HG03066 (cell line): ENCODE results near the gene NPIPB12.
"Not testable (repeated sequence)": the region's sequence is repeated elsewhere in the genome, so short reads cannot be mapped to it uniquely, and the experiment has no call there.

Source experiments
- ATAC-seq: cut with Tn5 transposase; IDR thresholded peaks from one replicate; pipeline ENCODE4 v1.9.1; 2021; ENCODE audit warnings: low read depth; ENCODE audit not compliant: unreplicated experiment

NPIPB12 gene

DNA sequence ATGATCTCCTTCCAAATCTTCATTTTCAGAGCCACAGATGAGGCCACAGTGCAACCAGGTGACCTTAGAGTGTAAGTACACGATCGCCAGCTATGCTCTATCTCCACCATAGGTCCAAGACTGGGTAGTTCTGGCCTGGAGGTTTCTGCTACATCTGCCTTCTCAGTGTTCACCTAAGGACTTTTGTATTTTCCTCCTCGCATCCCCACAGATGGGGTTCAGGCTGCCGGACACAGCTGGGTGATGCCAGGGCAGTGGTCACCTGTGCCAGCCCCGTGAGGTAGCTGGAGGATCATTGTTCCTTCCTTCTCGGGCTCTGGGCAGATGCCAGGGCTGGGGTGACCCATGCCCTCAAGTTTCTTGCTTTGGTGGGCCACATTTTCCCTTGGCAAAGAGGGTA lies at the start of gene NPIPB12:
TSS of gene NPIPB12 (minus strand) at position 101 of the 400 bp plus-strand sequence.
- ATAC-seq, result not testable (repeated sequence)

DNA sequence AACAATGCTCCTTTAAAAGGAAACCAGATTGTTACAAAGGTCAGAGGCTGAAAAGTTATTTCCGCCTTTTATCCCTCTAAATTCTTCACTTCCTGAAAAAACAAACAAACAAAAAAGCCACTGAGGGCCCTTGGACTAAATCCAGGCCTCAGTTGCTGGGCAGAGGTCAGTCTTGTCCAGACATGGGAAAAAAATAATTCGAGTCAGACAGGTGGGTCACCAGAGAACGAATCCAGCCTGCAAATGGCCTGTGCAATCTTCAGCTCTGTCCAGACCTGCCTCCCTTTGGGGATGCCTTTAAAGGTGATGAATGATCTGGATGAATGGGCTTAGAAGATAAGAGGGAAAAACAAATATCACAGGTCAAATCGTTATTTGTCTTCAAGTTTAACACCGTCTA lies 15.3 kb upstream of the NPIPB12 start:
- not testable (repeated sequence) for ATAC-seq

DNA sequence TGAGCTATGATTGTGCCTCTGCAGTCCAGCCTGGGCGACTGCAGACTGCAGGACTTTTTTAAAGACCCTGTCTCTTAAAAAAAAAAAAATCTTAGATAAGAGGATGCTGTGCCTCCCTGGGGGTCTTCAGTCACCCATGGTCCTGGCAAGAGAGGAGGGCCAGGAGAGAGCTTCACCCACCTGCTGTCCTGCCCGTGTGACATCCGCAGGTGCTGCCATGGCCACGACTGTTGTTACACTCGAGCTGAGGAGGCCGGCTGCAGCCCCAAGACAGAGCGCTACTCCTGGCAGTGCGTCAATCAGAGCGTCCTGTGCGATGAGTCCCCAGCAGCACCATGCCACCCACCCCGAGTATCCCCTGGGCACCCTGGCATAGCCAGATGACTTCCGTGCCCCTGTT lies 23.9 kb downstream of the NPIPB12 start:
- not testable (repeated sequence) for ATAC-seq

DNA sequence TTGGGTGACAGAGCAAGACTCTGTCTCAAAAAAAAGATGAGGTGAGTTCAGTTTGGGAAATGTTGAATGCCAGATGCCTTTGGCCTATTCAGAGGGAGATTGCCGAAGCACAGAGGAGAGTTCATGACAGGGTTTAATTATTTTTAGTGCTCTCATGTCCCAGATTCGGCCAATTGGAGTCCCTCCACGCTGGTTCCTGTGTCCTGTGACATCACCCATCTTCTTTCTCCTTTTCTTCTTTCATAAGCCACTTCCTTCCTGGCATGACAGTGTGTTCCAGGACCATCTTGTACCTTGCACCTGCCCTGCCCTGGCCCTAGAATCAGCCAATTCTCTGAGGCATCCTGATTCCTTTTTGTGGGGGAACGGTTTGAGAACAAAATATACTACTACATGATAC lies 34.1 kb downstream of the NPIPB12 start:
- ATAC-seq, result not testable (repeated sequence)

DNA sequence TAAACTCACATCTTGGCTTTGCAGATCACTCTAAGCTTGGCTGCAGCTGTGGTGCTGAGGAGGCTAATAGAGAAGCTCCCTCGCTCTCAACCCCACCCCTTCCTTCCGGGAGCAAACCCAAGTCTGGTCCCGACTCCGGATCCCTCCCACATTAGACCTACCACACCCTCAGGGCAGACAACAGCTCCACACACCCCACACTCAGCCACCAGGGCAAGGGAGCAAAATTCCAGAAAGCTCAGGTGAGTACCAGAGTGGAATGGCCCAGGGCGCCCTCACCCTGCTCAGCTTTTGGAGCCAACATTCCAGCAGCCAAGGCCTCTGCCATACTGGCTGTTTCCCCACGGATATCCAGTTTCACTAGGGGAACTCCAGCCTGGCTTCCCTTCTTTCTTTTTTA lies 36.5 kb downstream of the NPIPB12 start:
- ATAC-seq, result not testable (repeated sequence)

DNA sequence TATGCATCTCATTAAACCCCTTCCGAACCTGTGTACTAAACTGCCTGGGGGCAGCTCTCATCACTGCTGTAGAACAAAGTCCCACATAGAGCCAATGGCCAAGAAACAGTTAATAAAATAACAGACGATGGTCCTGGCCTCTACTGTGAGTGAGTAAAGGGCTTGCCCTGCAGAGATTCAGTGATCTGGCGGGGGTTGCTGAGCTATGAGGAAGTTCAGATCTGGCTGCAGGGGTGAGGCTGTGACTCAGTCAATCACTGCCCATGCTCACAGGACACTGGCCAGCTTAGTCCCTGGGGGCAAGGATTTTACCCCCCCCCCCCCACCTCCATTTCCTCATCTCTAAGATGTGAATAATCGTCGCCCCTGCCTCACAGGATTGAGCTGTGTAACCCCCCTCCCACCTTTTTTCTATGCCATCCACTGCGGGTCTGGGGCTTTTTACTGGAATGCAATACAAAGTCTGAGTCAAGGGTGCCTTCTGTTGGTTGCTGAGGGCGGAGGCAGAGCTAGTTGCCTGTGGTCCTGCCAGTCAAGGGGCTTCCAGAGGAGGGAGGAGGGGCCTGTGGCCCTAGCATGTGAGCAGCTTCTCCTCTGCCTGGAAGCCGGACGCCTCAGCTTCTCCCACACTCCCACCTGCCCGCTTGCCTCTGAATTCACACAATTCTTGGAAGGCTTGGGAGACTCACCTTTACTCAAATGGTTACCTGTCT lies 38.4 kb downstream of the NPIPB12 start:
- ATAC-seq, result not testable (repeated sequence)

DNA sequence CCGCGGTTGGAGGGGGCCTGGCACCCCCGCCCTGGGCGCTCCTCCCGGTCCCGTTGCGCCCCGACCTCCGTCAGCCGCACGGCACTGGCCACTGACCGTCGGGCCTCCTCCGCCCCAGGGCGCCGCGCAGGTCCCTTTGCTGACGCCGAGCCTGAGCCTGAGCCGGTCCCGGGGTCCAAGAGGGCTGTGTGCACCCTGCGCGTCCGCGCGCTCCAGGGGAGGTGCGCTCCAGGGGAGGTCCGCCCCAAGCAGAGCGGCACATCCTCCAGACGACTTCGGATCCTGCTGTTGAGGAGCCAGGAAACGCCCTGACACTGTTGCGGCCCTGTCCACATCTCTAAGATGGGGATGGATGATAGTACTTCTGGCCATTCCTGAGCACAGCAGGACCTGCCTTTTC lies 39.3 kb downstream of the NPIPB12 start:
- not testable (repeated sequence) for ATAC-seq

DNA sequence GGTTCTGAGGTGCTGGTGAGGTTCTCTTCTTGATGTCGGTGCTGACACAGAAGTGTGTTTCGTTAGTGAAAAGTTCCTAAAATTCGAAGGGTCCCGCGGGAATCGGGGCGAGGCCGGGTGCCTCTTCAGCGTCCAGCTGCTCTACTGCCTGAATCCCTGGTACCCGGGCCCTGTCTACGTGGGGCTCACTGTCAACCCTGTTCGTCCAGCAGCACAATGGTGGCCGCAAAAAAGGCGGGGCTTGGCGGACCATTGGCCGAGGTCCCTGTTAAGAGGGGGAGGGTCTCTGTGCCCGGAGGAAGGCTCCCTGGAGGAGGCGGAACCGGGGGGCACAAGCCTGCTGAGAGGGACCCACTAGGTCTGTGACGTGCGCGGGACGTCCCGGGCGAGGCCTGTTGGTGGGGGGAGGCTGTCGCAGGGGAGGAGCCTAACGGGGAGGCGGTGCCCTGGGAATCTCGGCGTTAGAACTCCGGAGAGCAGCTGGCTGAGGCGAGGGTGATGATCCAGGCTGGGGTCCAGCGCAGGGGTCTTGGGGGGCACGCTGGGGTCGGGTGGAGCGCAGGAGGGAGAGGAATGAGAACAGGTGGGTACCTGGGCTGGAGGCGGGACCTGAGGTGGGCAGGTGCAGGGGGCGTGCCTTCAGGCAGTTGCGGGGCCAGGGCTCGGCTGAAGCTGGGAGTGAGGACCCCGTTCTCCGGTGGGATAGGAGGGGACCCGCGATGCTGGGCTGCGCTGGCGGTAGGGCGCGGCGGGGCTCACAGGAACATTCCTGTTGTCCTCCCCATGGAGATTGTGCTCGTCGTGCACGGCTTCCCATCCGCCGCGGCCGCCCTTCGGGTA lies 40.0 kb downstream of the NPIPB12 start:
- not testable (repeated sequence) for ATAC-seq

DNA sequence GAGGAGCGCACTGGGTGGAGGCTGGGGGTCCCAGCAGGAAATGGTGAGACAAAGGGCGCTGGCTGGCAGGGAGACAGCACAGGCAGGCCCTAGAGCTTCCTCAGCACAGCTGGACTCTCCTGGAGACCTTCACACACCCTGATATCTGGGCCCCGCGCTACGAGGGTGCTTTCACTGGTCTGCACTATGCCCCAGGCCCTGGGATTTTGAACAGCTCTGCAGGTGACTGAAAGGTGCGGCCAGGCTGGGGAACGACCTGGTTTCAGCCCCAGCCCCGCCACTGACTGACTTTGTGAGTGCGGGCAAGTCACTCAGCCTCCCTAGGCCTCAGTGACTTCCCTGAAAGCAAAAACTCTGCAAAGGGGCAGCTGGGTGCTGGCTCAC lies 45.6 kb downstream of the NPIPB12 start:
- ATAC-seq, result not testable (repeated sequence)

DNA sequence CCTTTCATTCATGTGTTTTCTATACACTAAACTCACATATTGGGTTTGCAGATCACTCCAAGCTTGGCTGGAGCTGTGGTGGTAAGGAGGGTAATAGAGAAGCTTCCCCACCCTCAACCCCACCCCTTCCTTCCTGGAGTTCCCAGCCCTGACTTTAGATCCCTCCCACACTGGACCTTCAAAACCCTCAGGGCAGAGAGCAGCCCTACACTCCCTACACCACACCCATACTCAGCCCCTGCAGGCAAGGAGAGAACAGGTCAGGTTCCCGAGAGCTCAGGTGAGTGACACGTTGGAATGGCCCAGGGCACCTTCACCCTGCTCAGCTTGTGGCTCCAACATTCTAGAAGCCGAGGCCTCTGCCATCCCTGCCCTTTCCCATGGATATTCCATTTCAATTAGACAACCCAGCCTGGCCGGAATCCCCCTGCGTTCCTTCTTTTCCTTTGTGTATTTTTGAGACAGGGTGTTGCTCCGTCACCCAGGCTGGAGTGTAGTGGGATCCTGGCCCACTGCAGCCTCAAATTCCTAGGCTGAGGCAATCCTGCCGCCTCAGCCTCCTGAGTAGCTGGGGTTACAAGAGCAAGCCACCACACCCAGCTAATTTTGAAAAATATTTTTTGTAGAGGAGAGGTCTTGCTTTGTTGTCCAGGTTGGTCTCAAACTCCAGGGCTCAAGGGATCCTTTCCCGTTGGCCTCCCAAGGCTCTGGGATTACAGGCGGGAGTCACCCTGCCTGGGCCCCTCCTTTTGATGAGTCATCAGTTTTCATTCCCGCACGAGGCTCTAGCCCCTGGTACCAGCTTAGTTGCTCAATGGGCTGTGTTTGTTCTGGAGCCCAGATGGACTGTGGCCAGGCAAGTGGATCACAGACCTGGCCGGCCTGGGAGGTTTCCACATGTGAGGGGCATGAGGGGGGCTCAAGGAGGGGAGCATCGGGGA lies 46.2 kb downstream of the NPIPB12 start, which contains the start of gene SULT1A4:
TSS of gene SULT1A4 (plus strand) at position 208 of the 941 bp plus-strand sequence. CDS start 1,473 bp downstream, outside the sequence.
- not testable (repeated sequence) for ATAC-seq

DNA sequence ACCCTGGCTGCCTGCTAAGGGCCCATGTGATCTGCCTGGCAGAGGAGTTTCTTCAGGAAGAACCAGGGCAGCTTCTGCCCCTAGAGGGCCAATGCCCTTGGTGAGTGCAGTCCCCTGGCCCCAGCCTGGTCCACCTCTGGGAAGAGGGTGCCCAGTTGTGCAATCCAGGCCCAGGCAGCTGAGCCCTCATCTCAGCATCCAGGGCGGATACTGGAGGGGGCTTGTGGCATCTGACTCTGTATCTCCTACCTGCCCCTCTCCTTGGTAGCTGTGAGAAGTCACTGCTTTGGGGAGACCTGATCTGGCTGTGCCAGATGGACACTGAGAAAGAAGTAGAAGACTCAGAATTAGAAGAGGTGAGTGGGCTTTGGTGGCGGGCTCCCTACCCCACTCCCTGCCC lies 48.5 kb downstream of the NPIPB12 start:
- not testable (repeated sequence) for ATAC-seq

DNA sequence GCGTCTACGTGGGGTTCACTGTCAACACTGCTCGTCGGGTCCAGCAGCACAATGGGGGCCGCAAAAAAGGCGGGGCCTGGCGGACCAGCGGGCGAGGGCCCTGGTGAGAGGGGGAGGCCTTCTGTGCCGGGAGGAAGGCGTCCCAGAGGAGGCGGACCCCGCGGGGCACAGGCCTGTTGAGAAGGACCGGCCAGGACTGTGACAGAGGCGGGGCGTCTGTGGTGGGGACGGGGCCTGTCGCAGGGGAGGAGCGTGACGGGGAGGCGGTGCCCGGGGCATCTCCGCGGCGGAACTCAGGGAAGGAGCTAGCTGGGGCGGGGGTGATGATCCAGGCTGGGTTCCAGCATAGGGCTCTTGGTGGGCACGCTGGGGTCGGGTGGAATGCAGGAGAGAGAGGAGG lies 51.4 kb downstream of the NPIPB12 start:
- ATAC-seq, result peak; percentile 63

DNA sequence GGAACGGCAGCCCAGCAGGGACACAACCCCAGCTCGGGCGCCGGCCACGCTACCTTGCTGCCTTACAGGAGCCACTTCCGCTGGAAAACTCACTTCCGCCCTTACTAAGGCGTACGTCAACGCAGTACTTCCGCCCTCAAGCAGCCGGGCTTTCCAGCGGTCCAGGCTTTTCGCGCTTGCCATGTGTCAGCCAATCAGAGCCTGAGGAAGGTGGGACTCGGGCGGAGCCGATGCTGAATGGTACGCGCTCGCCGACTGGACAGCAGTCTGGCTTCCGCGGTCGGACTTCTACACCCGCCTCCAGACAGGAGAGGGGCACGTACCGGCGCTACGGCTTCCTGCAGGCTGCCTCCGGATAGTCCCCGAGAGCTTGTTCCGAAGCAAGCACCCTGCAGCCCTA lies 51.9 kb downstream of the NPIPB12 start, which contains the start of the genes BOLA2 and SLX1B:
TSS of gene BOLA2 (minus strand) at position 83 of the 400 bp plus-strand sequence. CDS start 98 bp downstream, outside the sequence.
TSS of gene SLX1B (plus strand) at position 265 of the 400 bp plus-strand sequence.
- peak; percentile 83 for ATAC-seq

DNA sequence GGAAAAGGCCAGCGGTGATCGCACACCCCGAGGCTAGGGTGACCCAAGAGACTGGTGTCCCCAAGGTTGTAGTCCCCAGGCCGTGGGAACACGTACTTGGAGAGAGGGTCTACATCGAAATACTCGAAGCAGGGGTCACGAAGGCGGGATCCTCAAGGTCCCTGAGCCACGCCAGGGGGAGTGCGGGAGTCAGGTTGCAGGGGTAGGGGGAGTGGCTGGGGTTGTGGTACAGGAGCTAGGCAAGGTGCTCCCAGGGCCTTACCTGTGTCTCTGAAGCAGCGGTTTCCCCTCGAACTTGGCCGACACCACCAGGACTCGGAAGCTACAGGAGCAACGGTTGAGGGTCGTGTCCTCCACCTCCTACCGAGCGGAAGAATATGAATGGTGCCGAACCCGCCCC lies 52.5 kb downstream of the NPIPB12 start:
- ATAC-seq, result peak; percentile 16
